ENCODE data around the gene MYO16. TPM values are rescaled to one million over a fixed set of nuclear protein-coding genes. Genes with fewer than 3 reads are reported as not detected.

The MYO16 gene
- total and polyA plus RNA-seq, 2 of the 4 experiments (the other 2 are of a cell fraction): under 0.01 to 0.03 TPM

- WGBS, 2 experiments (ENCODE audit: extremely low coverage in 2 of 2, insufficient read length in 1 of 2): no CpG with 5 or more reads among the region's 7 CpGs
Measured at GRCh38 chr13:108902405-108903155, 273.2 kb downstream of the MYO16 start.

More at GRCh38 chr13:108902405-108903155, 273.2 kb downstream of the MYO16 start:
- H4K91ac ChIP-seq (ENCODE audit: insufficient read depth, low read depth, low read length): no peak overlapping the region
- DNase-seq (no peak), ATAC-seq (ENCODE audit: low read depth) (peak; percentile 14)
- H2BK5ac ChIP-seq (ENCODE audit: low read depth, low read length, poor library complexity, severe bottlenecking): no peak overlapping the region
- no peak overlapping the region for H4K8ac ChIP-seq (ENCODE audit: low read depth in 2 of 2, low read length in 2 of 2)
- no peak overlapping the region for H2BK20ac ChIP-seq (ENCODE audit: low read depth, low read length)
- ChIA-PET POLR2A (ENCODE audit: unreplicated experiment) (no interaction called here), CTCF (interaction anchor here (1.3 kb wide), 1 partner anchor 293 kb away, joined by 4 read pairs; no protein-coding TSS in a partner anchor)
- H3K23ac ChIP-seq (ENCODE audit: low read depth, low read length): no peak overlapping the region
- H3K56ac ChIP-seq (ENCODE audit: extremely low read depth, insufficient read depth, low read length): no peak overlapping the region
- H3K18ac ChIP-seq (ENCODE audit: low read depth, low read length): no peak overlapping the region
- no peak overlapping the region for H2AK9ac ChIP-seq (replicated peaks; ENCODE audit: low read depth, low read length, poor library complexity)
- TF ChIP-seq CTCF (conservative IDR thresholded peaks at IDR 0.05; ENCODE audit: low read depth, low read length) (no peak), CHD1 (IDR thresholded peaks at IDR 0.05; ENCODE audit: low read depth, low read length) (no peak), SMC3 (IDR thresholded peaks at IDR 0.05; ENCODE audit: low read depth, low read length) (no peak)
- no peaks in the 10 kb centered on the region for H3K79me1 ChIP-seq (ENCODE audit: low read depth in 1 of 2, low read length in 2 of 2)
- no peak overlapping the region for H3K4ac ChIP-seq (ENCODE audit: low read depth, low read length)
- H3K4me3 ChIP-seq (ENCODE audit: insufficient read depth, low read depth, low read length): no peak overlapping the region
- H3K4me1 ChIP-seq (ENCODE audit: control insufficient read depth, insufficient read depth, low read length): no peaks in the 10 kb centered on the region
- H3K9me1 ChIP-seq (ENCODE audit: insufficient read depth, low read length): no peaks in the 10 kb centered on the region
- no peak overlapping the region for H3K14ac ChIP-seq (replicated peaks; ENCODE audit: low read depth, low read length)
- no peaks in the 10 kb centered on the region for H3K36me3 ChIP-seq (ENCODE audit: control insufficient read depth, insufficient read depth, low read length)
- no peak overlapping the region for H2AFZ ChIP-seq (replicated peaks; ENCODE audit: low read length, poor library complexity)
- H2BK15ac ChIP-seq (ENCODE audit: low read depth, low read length): no peak overlapping the region
- no TSS peak for BruUV-seq (replicated peaks)
- no peak overlapping the region for H2BK120ac ChIP-seq (ENCODE audit: low read depth, low read length)
- in situ Hi-C loops (cut with MboI; ENCODE audit: low sequenced_read_pairs): no loop called here
- no peak overlapping the region for H2AK5ac ChIP-seq (ENCODE audit: low read depth, low read length)
- no peaks in the 10 kb centered on the region for H4K20me1 ChIP-seq (ENCODE audit: insufficient read depth, low read length)
- no peaks in the 10 kb centered on the region for H3K9me3 ChIP-seq (ENCODE audit: control insufficient read depth, insufficient read depth, low read length)
- H3K27ac ChIP-seq (ENCODE audit: insufficient read depth, low read length): no peak overlapping the region
- H3K4me2 ChIP-seq (ENCODE audit: low read depth, low read length): no peak overlapping the region
- H3K9ac ChIP-seq (ENCODE audit: low read depth, low read length): no peak overlapping the region
- intact Hi-C loops (cut with micrococcal nuclease): no loop called here
- no peak overlapping the region for H4K5ac ChIP-seq (ENCODE audit: low read depth, low read length)
- peaks cover 9% of the 10 kb centered on the region for H3K27me3 ChIP-seq (ENCODE audit: control insufficient read depth, insufficient read depth, low read length)
- dilution Hi-C loops (cut with HindIII; ENCODE audit: low sequenced_read_pairs, unreplicated experiment): no loop called here
